GM18502 (cell line): ENCODE data around the gene MACROD1.

Source experiments
- ATAC-seq: cut with Tn5 transposase; IDR thresholded peaks from one replicate; pipeline ENCODE4 v1.9.1; 2021; ENCODE audit warnings: mild to moderate bottlenecking; ENCODE audit not compliant: unreplicated experiment, poor library complexity

The MACROD1 gene, protein sequence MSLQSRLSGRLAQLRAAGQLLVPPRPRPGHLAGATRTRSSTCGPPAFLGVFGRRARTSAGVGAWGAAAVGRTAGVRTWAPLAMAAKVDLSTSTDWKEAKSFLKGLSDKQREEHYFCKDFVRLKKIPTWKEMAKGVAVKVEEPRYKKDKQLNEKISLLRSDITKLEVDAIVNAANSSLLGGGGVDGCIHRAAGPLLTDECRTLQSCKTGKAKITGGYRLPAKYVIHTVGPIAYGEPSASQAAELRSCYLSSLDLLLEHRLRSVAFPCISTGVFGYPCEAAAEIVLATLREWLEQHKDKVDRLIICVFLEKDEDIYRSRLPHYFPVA

GRCh38 chr11:64165842-64166635 lies at the start of gene MACROD1:
TSS of gene MACROD1 (minus strand) at chr11:64166113. CDS start at chr11:64165994, 119 bp downstream.
- ATAC-seq = peak; percentile 76

GRCh38 chr11:64211181-64211872 lies 45.4 kb upstream of the MACROD1 start:
- no peak for ATAC-seq

- ATAC-seq = no peak
Measured at GRCh38 chr11:64210301-64211020, 44.5 kb upstream of the MACROD1 start.

GRCh38 chr11:64209563-64209843 lies 43.6 kb upstream of the MACROD1 start:
- no peak for ATAC-seq

- no peak for ATAC-seq
Measured at GRCh38 chr11:64208796-64209562, 43.1 kb upstream of the MACROD1 start.

DNA sequence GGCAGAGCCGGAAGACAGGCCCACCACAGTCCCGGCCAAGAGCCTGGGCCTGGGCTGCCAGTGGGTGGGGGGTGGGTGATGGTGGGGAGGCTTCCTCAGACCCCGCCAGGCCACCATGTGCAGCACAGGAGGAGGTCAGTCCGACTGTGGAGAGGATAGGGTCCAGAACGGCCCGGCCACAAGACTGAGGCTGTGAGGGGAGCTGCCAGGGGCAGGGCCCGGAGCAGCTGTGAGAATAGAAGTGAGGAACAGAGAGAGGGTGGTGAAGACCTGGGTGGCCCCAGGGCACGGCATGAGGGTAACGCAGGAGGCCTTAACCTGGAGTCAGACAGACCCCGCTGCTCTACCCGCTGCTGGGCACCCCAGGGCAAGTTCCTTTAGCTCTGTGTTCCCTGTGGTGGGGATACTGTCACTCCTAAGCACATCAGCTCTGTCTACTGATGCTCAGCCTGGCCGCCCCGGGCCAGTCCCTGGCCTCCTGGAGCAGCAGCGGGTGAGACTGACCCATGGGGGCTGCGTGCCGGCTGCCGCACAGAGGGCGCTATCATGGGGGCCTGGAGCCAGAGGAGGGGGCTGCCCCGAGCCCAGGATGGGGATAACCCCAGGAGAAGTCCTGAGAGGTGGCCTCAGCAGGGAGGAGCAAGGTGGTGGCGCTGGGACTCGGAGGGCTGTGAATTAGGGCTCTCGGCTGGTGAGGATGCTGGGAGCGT lies 42.3 kb upstream of the MACROD1 start:
- ATAC-seq = no peak

DNA sequence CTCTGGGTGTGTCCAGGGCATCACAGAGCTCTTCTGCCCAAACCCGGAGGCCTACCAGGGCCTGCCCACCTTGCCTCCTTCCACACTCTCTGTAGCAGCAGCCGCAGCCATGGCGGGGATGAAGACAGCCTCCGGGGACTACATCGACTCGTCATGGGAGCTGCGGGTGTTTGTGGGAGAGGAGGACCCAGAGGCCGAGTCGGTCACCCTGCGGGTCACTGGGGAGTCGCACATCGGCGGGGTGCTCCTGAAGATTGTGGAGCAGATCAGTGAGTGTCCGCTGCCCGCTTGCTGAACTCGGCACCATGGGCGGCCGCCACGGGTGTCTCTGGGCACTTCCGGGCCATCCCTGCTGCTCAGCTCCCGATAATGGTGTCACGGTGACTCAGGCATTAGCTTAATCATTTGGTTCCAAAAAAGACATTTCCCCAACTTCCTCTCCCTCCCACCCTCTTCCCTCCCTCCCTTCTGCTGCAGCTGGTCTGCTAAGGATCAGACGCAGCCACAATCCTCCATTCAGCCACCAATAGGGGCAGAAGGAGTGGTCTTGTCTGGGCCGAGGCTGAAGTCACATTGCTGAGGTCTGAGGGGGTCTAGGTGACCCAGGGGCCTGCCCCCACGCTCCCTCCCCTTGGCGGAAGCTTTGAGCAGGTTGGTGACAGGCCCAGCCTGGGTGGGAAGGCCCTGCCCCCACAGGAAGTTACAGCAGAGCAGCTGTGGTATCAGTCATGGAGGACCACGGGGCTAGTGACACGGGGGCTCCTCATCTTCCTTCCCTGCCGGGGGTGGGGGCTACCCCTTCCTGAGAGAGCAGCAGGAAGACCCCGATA lies 41.6 kb upstream of the MACROD1 start:
- peak; percentile 63 for ATAC-seq

- ATAC-seq = peak; percentile 3
Measured at GRCh38 chr11:64206457-64207255, 40.7 kb upstream of the MACROD1 start, which contains the start of gene FERMT3. TSS of gene FERMT3 (plus strand) at chr11:64206721. CDS start at chr11:64207365, 644 bp downstream.

DNA sequence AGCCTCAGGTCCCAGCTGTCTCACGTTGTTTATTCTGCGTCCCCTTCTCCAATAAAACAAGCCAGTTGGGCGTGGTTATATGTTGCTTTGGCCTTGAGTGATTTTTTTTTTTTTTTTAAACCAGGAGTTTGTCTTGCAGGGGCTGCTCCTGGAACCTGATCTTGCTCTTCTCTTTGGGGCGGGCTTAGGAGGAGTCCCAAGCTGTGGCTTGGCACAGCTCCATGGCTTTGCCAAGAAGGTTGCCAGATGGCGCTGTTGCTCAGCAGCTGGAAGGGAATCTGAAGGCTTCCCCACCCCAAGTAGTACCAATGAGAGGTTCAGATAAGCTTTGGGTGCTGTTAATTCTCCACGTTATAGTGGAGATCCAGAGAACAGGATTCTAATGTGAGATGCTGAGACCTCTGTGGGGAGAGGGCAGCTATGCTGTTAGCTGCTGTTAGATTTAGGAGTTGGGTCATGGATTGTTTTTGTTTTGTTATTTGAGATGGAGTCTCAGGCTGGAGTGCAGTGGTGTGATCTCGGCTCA lies 38.6 kb upstream of the MACROD1 start:
- no peak for ATAC-seq

GRCh38 chr11:64204080-64204440 lies 38.1 kb upstream of the MACROD1 start:
- no peak for ATAC-seq

DNA sequence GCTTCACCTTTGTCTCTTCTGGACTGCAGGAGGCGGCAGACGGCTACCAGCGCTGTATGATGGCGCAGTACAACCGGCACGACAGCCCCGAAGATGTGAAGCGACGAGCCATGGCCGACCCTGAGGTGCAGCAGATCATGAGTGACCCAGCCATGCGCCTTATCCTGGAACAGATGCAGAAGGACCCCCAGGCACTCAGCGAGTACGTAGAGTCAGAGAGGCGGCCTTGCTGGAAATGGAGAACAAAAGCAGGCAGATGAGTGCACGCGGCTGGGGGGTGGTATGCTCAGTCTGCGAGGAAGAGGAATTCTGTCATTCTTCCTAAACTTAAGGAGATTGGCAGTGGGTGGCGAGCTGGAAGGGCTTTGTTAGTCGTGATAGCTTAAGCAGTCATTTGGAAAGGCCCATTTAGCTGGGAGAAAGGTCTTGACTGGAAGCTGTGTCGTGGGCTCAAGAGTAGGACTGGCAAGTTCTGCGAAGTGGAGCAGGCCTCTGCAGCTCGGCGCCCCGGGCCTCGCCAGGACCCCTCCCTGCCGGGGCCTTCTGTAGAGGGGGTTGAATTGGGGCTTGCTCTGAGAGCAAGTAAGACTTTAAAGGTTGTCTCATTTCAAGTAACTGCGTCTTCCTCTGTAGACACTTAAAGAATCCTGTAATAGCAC lies 37.6 kb upstream of the MACROD1 start:
- no peak for ATAC-seq

DNA sequence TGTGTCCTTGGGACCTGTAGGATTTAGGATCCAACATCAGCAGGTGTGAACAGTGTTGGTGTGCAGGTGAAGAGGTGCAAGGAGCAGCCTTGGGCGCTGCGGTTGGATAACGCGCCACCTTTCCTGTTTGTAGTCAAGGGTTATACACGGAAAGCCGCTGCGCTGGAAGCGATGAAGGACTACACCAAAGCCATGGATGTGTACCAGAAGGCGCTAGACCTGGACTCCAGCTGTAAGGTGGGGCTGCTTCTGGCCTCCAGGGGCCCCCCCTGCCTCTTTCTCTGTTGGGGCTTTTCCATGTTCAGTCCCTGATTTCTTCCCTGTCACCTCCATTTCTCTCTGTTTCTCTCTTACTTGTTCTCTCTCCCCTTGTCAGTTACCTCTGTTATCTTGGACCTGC lies 37.1 kb upstream of the MACROD1 start:
- ATAC-seq = no peak

GRCh38 chr11:64201543-64201942 lies 35.6 kb upstream of the MACROD1 start:
- ATAC-seq = no peak

- ATAC-seq = no peak
Measured at GRCh38 chr11:64198511-64198910, 32.6 kb upstream of the MACROD1 start.

DNA sequence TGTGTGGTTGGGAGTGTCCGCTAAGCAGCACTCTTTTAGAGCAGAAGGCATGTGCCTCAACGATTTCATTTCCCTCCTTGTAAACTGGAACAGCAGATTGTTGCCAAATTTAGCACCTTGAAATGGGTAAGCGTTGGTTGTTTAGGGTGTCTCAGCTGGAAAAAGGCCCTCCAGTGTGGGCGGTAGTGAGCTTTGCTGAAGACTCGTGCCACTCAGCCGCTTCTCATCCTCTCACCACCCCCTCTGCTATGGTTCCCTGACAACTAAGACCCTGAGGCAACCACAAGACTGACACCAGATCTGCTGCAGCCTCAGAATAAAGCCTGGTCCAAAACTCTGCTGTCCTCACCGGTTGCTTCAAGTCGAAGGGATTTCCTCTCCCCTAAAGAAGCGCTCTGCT lies 30.7 kb upstream of the MACROD1 start:
- no peak for ATAC-seq

DNA sequence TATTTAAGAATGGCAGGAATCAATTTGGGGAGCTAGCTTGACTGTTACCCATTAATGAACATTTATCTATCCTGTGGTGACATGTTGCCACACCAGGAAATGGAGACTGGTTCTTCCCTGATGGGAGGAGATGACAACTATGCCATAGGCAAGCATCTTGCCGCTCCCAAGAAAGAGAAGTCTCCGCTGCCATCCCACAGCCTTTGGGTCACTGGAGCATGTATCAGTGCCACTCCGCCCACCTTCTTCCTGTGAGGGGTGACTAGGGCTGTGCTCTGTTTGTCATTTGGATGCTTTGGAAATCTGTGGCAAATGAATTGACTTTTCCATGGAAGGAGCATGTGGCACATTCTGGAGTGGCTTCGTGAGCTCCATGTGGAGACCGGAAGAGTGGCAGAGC lies 26.5 kb upstream of the MACROD1 start:
- no peak for ATAC-seq
